A549 treated with AZD2906 at 1 μM for 4 hours (cell line): Measurements from ENCODE around the gene CMTR2. TPM values are rescaled to one million over a fixed set of nuclear protein-coding genes. Genes with fewer than 3 reads are reported as not detected.

Experiments used
- total RNA-seq: library from RNA; stranded (reverse); fragments of 200-300 nt; extraction: Qiagen RNA extraction; gene quantifications from 5 replicates; pipeline ENCODE4 v1.2.3, GENCODE V29; 2022

The CMTR2 gene, protein sequence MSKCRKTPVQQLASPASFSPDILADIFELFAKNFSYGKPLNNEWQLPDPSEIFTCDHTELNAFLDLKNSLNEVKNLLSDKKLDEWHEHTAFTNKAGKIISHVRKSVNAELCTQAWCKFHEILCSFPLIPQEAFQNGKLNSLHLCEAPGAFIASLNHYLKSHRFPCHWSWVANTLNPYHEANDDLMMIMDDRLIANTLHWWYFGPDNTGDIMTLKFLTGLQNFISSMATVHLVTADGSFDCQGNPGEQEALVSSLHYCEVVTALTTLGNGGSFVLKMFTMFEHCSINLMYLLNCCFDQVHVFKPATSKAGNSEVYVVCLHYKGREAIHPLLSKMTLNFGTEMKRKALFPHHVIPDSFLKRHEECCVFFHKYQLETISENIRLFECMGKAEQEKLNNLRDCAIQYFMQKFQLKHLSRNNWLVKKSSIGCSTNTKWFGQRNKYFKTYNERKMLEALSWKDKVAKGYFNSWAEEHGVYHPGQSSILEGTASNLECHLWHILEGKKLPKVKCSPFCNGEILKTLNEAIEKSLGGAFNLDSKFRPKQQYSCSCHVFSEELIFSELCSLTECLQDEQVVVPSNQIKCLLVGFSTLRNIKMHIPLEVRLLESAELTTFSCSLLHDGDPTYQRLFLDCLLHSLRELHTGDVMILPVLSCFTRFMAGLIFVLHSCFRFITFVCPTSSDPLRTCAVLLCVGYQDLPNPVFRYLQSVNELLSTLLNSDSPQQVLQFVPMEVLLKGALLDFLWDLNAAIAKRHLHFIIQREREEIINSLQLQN
- 10.7 to 14.9 TPM (median 12.9 TPM) in 5 replicates for total RNA-seq

DNA sequence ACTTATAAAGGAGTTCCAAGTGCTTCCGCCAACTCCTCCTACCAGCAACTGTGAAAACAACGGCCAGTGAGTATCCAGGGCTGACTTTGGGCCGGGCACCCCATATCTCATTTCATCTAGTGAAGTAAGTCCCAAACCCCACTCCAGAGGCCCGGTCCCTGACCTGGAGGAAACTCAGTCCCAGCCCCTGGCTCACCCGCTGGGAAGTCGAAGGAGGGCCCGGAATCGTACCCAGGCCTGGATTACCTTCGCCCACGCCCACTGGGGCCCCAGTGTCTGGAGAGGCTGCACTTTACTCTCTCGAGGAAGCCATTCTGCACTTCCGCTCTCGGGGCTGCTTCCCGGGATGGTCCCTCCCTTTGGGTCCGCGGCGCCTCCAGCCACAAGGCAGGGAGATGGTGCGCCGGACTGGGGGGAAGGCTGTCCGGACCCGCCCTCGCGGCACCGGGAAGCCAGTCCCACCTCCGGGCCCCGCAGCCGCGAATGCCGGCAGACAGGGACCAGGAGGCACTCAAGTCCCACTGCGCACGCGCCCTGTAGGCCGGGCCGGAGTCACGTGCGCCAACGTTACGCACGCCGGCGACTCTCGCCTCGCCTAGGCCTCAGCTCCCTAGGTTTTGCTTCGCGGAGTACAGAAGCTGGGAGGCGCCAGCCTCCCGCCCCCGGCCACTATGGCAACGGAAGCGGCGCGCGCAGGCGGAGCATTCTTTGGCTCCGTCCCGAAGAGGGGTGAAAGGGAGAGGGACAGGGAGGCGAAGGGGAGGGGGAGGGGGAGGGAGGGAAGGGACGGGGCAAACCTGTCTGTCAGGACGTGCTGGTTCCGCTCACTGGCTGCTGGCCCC, at the start of gene CMTR2:
TSS of gene CMTR2 (minus strand) at position 513 of the 842 bp plus-strand sequence. CDS start 3,482 bp downstream, outside the sequence.

Other genes starting within 250 kb of the CMTR2 start
- 0.25 to 0.48 TPM (median 0.45 TPM) in 5 replicates for gene HYDIN, start 58.7 kb downstream of the CMTR2 start, total RNA-seq
- 4.6 to 6.3 TPM (median 5.1 TPM) in 5 replicates for gene CALB2, start 69.3 kb upstream of the CMTR2 start, total RNA-seq
- gene TLE7, start 152.7 kb upstream of the CMTR2 start, total RNA-seq, result not detected in 5 replicates
- 5.0 to 7.8 TPM (median 5.1 TPM) in 5 replicates for gene ZNF23, start 172.8 kb upstream of the CMTR2 start, total RNA-seq
- 1.2 to 2.1 TPM (median 1.9 TPM) in 5 replicates for gene ZNF19, start 199.9 kb upstream of the CMTR2 start, total RNA-seq
- gene CHST4, start 237.0 kb upstream of the CMTR2 start, total RNA-seq, result 0.06 to 0.13 TPM (median 0.13 TPM) in 3 of 5 replicates, not detected in the others